Glomerular endothelial cell (primary cell): ENCODE data around the gene ZNF710. TPM values are rescaled to one million over a fixed set of nuclear protein-coding genes. Genes with fewer than 3 reads are reported as not detected.
"Not testable (repeated sequence)": the region's sequence is repeated elsewhere in the genome, so short reads cannot be mapped to it uniquely, and the experiment has no call there.

Source experiments
- DNase-seq: peaks from one replicate; pipeline ENCODE4 v3.0.0-alpha.2; 2011; ENCODE audit warnings: low read depth, low spot score; ENCODE audit errors: extremely low read depth
- total RNA-seq: library from RNA; depleted of rRNA; stranded (reverse); fragments of >200 nt; gene quantifications from 2 replicates; pipeline ENCODE4 v1.2.3, GENCODE V29; 2015

Gene ZNF710
- total RNA-seq, 1 donor from 2014 or later: 16.5 TPM

DNA sequence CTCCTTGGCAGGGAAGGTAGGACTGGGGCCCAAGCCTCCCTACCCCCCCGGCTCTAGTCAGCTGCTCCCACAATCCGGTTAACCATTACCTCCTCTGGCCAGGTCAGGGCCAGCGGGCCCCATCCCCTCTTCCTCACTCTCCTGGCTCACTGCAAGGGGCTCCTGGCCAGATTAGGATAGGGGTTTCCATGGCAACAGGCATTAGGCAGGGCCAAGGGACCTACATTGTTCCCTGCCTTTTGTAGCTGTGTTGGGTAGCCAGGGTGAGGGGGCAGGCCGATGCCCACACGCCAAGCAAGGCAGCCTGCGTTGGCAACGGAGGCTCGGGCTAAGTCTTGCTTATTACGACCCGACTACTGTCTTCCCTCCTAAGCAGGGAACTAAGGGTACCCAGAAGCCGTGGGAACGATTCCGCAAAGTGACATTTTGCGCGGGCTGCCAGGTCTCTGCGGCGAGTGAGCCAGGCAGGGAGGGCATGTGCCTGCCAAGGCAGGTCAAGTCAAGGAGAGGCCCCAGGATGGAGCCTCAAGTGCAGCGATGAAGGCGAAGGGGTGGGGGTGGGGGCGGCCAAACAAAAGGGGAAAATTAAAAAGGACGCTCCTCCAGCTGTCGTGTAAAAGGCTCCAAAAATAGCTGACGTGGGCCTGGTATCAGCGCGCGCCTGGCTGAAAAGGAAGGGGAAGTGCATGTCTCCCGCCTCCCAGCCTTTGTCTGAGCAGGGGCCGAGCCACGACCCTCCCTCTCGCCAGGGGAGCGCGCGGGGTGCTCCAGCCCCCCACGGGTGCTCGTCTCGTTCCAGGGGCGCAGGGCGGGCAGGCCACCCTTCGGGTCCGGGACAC is 100.2 kb downstream of the ZNF710 start:
- DNase-seq: no peak

DNA sequence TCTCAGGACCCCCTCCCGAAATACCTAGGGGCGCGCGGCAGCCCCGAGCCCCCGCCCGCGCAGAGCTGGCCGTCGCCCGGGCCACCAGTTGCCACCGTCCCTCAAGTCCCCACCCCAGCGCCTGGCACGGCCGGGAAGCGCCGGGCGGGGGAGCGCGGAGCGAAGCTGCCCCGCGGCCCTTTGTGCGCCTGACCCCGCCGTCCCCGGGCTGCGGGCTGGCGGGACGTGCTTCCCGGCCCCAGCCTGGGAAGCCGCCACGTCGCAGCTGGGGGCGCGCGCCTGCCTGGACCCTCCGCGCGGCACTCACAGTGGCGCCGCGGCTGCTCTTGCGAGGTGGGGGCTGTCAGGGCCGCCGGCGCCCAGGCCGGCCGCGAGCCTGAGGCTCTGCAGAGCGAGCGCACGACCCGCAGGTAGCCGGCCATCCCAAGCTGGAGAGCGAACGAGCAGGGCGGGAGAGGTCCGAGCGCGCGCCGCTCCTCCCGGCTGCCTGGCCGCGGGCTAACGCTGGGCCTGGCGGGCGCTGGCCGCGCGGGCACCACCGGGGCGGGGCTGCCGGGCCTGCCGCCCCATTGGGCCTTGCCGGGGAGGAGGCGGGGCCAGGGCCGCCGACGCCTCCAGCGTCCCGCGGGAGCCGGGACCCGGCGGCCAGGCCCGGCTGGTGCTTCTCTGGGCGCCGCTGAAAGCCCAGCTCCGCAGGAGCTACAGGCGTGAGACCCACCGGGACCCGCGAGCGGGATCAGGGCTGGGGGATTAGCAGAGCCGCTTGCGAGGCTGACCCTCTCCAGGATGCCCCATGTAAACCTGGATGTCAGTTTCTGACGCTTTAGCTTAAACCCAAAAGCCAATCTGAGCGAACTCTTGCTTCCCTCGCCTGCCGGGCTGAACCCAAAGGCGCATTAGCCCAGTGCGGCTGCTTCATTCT is 101.1 kb downstream of the ZNF710 start, which contains the start of gene IDH2:
Gene IDH2 (minus strand): TSS at position 500 of the 922 bp plus-strand sequence. CDS start 78 bp downstream, at position 422.
- DNase-seq: peak; percentile 33

DNA sequence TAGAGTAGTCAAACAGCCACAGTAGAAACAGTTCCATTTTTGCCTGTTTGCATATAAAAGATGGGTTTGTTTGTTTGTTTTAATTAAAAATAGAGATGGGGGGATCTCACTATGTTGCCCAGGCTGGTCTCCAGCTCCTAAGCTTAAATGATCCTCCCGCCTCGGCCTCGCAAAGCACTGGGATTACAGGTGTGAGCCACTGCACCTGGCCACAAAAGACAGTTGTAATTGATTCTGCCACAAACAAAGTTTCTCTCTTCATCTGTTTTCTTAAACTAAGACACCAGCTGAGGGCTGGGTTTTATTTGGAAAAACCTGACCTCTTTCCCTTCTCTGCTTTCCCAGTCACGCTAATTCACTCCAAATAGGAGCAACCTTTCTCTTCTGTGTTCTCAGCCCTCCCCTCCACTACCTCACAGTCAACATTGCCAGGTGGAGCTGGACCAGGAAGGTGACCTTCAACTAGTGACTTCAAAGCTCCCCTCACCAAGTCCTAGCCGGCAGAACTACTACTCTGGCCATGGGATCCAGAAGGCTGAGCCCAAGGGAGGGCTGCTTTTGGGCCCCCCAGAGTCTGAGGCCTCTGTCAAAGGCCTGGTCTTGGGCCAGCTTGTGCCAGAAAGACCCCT is 102.7 kb downstream of the ZNF710 start:
- DNase-seq: no peak

DNA sequence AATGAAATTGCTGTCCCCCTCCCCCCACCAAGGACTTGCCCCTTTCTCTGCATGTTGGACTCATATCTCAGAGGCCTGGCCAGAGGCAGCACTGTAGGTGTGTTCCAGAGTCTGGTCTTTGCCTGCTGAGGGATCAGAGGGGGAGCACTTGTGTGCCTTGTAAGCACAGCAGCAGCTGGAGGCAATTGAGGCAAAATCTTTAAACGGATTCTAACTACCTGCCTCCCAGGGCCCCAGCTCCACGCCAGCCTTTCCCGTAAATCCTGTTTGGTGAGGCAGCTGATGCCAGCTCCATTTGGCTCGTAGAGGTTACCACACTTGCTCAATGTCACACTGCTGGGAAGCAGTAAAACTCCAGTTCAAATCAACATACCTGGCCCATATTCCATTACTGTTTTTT is 103.4 kb downstream of the ZNF710 start:
- DNase-seq: no peak

DNA sequence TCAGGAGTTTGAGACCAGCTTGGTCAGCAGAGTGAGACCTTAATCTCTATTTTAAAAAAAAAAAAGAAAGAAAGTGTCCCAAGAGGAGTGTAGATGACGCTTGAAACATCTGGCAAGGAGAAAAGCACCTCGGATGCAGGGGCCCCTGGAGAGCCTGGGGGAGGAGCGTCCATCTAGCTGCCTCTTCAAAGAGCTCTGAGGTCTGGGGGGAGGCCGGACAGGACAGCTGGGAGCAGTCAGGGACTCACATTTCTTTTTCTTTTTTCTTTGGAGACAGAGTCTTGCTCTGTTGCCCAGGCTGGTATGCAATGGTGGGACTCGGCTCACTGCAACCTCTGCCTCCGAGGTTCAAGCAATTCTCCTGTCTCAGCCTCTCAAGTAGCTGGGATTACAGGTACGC is 104.4 kb downstream of the ZNF710 start:
- DNase-seq: no peak

DNA sequence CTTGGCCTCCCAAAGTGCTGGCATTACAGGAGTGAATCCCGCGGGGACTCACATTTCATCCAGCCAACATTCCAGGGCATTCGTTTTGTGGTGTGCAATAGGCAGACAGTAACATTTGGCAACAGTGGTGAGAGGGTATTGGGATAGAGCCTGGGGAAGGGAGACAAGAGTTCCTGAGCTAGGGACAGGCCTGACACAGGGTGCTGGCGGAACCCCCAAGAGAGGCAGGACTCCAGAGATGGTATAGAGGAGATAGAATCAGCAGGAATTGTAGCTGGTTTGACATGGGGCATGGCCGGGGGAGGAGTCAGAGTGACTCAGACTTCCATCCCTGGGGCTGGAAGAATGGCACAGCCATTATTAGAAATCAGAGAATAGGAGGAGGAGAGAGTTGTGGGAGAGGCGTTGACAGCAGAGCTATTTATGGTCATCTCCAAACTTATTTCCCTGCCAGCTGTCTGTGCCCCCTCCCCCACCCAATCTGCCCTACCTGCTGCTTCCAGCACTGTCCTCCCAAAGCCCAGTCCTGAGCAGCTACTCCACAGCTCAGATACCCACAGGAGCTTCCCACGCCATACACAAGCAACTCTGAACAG is 105.5 kb downstream of the ZNF710 start:
- no peak for DNase-seq

DNA sequence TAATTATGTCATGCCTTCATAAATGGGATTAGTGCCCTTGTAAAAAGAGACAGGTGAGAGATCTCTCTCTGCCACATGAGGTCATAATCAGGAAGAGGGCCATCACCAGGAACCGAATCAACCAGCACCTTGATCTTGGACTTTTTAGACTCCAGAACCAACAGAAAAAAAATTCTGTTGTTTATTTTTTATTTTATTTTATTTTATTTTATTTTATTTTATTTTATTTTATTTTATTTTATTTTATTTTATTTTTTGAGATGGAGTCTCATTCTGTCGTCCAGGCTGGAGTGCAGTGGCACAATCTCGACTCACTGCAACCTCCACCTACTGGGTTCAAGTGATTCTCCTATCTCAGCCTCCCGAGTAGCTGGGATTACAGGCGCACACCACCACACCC is 106.9 kb downstream of the ZNF710 start:
- DNase-seq: not testable (repeated sequence)

DNA sequence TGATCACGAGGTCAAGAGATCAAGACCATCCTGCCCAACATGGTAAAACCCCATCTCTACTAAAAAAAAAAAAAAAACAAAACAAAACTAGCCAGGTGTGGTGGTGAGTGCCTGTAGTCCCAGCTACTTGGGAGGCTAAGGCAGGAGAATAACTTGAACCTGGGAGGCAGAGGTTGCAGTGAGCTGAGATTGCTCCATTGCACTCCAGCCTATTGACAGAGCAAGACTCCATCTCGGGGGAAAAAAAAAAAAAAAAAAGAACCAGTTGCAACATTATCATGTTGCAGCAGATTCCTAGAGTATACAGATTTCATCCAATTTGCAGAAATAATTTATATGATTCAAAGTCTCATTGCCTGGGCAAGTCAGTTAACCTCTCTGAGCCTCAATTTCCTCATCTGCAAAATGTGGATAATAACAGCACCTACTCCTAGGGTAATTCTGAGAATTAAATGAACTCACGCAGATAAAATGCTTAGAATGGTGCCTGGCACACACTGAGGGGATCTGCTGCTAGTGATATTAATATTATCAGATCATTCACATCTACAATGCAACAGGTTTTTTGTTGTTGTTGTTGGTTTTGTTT is 108.1 kb downstream of the ZNF710 start:
- not testable (repeated sequence) for DNase-seq

DNA sequence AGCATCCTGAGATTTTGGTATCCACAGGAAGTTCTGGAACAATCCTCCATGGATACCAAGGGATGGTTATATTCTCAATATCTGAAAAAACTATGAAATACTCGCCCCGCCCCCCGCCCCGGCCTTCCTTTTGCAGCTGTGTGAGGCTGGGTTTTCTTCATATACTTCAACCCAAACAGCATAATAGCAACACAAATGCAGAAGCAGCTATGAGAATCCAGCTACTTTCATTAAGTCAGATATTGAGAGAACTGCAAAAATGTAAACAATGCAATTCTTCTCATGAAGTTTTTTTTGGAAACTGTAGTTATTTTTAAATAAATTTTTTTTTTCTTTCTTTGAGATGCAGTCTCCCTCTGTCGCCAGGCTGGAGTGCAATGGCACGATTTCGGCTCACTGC is 112.0 kb downstream of the ZNF710 start:
- no peak for DNase-seq

DNA sequence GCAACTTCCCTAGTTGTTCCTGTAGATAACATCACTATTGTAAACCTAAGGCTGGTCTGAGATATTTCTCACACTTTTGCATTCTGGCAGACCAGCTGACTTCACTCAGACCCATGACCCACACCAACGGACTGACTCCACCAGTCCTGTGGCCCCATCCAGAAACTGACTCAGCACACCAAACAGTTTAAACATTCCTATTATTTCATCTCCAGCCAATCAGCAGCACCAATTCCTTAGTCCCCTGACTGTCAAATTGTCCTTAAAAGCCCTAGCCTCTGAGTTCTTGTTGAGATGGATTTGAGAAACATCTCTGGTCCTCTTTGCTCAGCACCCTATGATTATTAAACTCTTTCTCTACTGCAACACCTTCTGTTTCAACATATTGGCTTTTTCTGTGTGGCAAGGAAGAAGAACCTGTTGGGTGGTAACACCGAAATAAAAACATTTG is 113.4 kb downstream of the ZNF710 start:
- DNase-seq: no peak

DNA sequence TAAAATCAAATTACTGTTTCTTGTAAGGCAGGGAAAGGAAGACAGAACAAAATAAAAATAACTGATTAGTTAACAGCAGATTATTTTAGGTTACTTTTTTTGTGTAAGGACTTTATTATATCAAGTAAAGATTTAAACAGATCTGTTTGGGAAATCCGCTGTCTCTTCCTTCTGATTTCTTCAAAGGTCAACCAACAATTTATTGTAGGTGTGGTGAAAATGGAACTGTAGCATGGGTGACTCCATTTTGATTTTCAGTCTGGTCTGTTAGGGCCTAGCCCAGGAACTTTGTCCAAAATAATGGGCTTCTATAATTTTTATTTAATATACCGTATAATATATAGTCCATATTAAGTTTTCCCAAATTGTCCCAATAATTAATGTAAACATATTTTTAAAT is 114.7 kb downstream of the ZNF710 start:
- DNase-seq: no peak

DNA sequence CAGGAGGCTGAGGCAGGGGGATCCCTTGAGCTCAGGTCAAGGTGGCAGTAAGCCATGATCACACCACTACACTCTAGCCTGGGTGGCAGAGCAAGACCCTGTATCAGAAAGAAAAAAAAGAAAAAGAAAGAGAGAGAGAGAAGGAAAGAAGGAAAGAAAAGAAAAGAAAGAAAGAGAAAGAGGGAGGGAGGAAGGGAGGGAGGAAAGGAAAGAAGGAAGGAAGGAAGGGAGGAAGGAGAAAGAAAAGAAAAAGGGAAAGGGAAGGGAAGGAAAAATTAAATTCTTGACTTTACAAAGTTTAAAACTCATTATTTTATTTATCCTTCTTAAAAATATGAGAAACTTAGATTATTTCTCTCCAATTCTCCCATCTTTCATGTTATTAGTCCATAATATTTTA is 118.2 kb downstream of the ZNF710 start:
- DNase-seq: no peak

DNA sequence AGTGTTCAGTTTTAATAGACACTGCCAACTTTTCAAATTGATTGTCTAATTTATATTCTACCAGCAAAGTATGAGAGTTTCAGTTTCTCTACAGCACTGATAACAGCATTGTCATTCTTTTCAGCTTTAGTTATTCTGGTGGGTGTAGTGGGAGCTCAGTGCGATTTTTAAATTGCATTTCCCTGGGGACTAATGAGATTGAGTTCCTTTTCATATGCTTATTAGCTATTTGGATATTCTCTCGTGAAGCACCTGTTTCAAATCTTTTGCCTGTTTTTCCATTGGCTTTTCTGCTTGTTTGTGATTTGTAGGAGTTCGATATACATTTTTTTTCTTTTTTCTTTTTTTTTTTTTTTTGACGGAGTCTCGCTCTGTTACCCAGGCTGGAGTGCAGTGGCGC is 120.0 kb downstream of the ZNF710 start:
- no peak for DNase-seq

DNA sequence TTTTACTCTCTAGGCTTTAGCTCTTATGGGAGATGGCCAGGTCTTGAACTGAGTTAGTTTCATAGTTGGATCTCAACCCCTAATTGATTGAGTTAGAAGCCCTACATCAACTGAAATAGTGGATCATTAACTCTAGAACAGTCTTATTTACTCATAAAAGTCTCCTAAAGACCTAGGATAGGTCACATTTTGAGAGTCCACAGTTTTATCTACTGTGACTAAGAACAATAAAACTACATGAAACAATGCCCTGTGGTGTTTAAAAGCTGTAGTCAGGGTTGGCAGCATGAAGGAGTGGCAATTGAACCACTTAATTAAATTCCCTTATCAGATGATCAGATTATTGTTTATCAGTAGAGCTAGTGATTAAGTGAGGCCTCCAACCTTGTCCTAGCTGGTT is 123.4 kb downstream of the ZNF710 start:
- DNase-seq: no peak

DNA sequence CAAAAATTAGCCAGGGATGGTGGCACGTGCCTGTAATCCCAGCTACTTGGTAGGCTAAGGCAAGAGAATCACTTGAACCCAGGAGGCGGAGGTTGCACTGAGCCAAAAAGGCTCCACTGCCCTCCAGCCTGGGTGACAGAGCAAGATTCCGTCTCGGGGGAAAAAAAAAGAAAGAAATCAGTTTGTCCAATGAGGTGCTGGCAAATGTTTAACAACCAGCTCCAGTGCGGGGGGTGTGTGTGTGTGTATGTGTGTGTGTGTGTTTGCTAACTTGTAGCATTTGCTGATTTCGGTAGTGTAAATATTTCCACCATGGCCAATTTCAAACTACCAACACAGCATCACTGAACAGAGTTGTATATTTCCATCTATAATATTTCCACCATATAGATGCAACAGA is 124.9 kb downstream of the ZNF710 start:
- no peak for DNase-seq

DNA sequence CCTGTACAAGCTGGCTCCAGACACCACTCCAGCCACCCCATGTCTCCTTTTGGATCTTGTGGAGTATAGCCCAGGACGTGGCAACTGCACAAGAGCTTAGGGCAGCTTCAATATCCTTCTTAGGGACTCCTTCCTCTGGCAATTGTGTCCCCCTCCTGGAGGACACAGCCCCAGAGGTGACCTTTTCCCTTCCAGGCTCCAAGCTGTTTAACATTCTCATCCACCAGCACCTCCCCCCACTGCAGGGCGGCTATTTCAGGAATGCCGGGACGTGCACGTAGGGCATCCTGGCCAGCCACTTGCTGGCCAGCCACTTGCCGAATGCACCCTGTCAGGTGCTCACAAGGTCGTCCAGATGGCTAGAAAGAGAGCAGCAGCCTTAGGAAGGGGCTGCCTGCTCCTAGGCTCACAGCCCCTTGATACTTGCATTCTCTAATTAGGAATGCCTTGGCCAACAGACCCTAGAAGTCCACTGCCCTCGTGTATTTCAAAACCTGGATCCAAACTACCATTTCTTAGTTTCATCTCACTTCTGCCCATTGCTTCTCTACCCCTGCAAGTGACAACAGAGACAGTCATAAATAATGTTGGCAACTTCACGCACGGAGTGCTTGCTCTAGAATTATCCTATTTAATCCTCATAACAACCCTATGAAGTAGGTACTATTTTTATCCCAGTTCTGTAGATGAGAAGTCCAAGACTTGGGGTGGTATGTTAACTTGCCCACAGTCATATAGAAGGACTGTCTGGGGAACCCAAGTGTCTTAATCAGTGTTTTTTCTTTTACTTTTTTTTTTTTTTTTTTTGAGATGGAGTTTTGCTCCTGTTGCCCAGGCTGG is 125.7 kb downstream of the ZNF710 start:
- no peak for DNase-seq

DNA sequence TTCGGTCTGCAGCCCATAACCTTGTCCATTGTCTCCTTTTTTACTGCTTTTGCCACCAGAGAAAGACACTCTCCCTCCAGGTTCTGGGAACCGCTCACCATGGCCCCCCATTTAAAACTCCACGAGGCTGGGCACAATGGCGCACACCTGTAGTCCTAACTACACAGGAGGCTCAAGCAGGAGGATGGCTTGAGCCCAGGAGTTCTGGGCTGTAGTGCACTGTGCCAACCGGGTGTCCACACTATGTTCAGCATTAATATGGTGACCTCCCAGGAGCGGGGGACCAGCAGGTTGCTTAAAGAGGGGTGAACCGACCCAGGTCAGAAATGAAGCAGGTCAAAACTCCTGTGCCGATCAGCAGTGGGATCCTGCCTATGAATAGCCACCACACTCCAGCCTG is 129.2 kb downstream of the ZNF710 start:
- no peak for DNase-seq
